WERI-Rb-1 (cell line): ENCODE data around the gene SEC24D.
"Not testable (repeated sequence)": the region's sequence is repeated elsewhere in the genome, so short reads cannot be mapped to it uniquely, and the experiment has no call there.

Experiments used
- DNase-seq: peaks from one replicate; pipeline ENCODE4 v3.0.0-alpha.2; 2020
- H3K27ac ChIP-seq: fragments of 250-450 bp; sonication (Bioruptor Pico); 2 replicates; pipeline ENCODE4 v1.5.1; 2020; ENCODE audit warnings: mild to moderate bottlenecking, moderate library complexity
- H3K27me3 ChIP-seq: fragments of 250-450 bp; sonication (Bioruptor Pico); 2 replicates; pipeline ENCODE4 v1.5.1; 2021; ENCODE audit warnings: mild to moderate bottlenecking, low read depth, moderate library complexity; ENCODE audit not compliant: insufficient read depth, severe bottlenecking
- H3K36me3 ChIP-seq: fragments of 250-450 bp; sonication (Bioruptor Pico); 2 replicates; pipeline ENCODE4 v1.5.1; 2020; ENCODE audit warnings: mild to moderate bottlenecking, moderate library complexity
- H3K4me3 ChIP-seq: 2 replicates; pipeline ENCODE4 v1.5.1; 2011; ENCODE audit warnings: low read depth, mild to moderate bottlenecking, control low read depth, low read length
- H3K9me3 ChIP-seq: fragments of 250-450 bp; sonication (Bioruptor Pico); 2 replicates; pipeline ENCODE4 v1.5.1; 2021; ENCODE audit warnings: mild to moderate bottlenecking, moderate library complexity; ENCODE audit not compliant: severe bottlenecking
- TF ChIP-seq, protein P1 (sequence below): IDR thresholded peaks from 2 replicates; pipeline ENCODE4 v1.5.1; 2011; ENCODE audit warnings: low read depth, mild to moderate bottlenecking, control low read depth, inconsistent platforms, low read length

Gene SEC24D, protein sequence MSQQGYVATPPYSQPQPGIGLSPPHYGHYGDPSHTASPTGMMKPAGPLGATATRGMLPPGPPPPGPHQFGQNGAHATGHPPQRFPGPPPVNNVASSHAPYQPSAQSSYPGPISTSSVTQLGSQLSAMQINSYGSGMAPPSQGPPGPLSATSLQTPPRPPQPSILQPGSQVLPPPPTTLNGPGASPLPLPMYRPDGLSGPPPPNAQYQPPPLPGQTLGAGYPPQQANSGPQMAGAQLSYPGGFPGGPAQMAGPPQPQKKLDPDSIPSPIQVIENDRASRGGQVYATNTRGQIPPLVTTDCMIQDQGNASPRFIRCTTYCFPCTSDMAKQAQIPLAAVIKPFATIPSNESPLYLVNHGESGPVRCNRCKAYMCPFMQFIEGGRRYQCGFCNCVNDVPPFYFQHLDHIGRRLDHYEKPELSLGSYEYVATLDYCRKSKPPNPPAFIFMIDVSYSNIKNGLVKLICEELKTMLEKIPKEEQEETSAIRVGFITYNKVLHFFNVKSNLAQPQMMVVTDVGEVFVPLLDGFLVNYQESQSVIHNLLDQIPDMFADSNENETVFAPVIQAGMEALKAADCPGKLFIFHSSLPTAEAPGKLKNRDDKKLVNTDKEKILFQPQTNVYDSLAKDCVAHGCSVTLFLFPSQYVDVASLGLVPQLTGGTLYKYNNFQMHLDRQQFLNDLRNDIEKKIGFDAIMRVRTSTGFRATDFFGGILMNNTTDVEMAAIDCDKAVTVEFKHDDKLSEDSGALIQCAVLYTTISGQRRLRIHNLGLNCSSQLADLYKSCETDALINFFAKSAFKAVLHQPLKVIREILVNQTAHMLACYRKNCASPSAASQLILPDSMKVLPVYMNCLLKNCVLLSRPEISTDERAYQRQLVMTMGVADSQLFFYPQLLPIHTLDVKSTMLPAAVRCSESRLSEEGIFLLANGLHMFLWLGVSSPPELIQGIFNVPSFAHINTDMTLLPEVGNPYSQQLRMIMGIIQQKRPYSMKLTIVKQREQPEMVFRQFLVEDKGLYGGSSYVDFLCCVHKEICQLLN

GRCh38 chr4:118835571-118836300, at the start of gene SEC24D:
Gene SEC24D, minus strand, starts transcription at chr4:118836126. Its CDS starts 2,430 bp downstream, at chr4:118833696.
- Histone ChIP-seq H3K27me3 (no peaks in the 10 kb centered on the region), H3K27ac (peak within 1 kb of the TSS; percentile 65), H3K9me3 (no peaks in the 10 kb centered on the region), H3K36me3 (peaks cover 19% of the 10 kb centered on the region), H3K4me3 (peak within 1 kb of the TSS; percentile 79)
- TF ChIP-seq, protein P1, sequence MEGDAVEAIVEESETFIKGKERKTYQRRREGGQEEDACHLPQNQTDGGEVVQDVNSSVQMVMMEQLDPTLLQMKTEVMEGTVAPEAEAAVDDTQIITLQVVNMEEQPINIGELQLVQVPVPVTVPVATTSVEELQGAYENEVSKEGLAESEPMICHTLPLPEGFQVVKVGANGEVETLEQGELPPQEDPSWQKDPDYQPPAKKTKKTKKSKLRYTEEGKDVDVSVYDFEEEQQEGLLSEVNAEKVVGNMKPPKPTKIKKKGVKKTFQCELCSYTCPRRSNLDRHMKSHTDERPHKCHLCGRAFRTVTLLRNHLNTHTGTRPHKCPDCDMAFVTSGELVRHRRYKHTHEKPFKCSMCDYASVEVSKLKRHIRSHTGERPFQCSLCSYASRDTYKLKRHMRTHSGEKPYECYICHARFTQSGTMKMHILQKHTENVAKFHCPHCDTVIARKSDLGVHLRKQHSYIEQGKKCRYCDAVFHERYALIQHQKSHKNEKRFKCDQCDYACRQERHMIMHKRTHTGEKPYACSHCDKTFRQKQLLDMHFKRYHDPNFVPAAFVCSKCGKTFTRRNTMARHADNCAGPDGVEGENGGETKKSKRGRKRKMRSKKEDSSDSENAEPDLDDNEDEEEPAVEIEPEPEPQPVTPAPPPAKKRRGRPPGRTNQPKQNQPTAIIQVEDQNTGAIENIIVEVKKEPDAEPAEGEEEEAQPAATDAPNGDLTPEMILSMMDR, result no peak
- peak; percentile 91 for DNase-seq

- TF ChIP-seq, protein P1, result no peak
- no peak for DNase-seq
- H3K9me3 ChIP-seq, result no peaks in the 10 kb centered on the region
Observed at GRCh38 chr4:118884716-118885115, 48.8 kb upstream of the SEC24D start.

DNA sequence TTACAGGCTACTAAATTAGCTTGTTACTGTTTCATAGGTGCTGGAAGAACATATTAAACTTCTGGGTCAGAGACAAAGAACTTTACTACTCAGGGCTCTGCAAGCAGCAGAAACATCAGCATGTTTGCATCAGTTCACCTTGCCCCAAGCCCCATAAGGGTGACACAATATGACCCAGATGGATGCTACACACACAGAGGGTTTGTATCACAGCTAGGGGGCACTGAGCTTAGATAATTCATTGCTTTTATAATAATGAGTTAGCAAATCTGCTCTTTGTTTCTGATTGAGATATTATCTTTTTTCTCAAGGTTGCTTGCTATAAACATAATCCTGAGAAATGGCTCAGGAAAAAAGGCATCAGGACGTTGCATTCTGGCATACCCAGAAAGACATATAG, 47.9 kb upstream of the SEC24D start:
- TF ChIP-seq, protein P1, result peak; percentile 20; the same call in 1 of the 2 replicates
- no peak overlapping the region for H3K4me3 ChIP-seq
- no peaks in the 10 kb centered on the region for H3K36me3 ChIP-seq
- no peaks in the 10 kb centered on the region for H3K27me3 ChIP-seq
- DNase-seq, result no peak
- no peak overlapping the region for H3K27ac ChIP-seq
- H3K9me3 ChIP-seq, result no peaks in the 10 kb centered on the region

More at GRCh38 chr4:118884716-118885115, 48.8 kb upstream of the SEC24D start:
- no peak overlapping the region for H3K27ac ChIP-seq
- no peak overlapping the region for H3K4me3 ChIP-seq
- H3K27me3 ChIP-seq, result no peaks in the 10 kb centered on the region
- no peaks in the 10 kb centered on the region for H3K36me3 ChIP-seq

DNA sequence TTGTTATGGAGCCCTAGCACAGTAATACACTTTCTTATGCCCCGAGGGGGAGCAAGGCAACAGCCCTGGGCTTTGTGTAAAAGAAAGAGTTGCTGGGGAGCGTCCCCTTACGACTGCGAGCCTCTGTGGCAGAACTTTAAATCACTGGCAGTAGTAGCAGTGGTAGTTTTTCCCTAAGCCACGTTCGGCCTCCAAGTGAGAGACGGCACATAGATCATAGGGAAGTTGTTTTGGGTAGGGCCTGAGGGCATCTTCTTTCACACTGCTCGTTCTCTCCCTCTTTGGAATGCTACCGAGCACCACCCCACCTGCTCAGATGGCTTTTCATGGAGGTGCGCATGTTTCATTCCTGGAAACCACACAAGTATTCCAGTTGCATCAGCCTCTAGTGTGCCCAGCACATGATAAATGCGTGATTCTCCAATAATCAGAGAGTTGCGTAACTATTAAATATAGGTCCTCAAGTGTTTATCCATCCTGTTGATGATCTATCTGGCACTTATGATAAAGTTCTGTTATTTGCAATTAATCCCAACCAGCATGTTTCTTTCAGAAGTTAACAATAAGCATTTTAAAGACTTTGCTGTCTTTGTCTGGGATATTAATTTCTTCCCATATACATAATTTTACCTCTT, 45.7 kb upstream of the SEC24D start:
- Histone ChIP-seq H3K4me3 (no peak overlapping the region), H3K9me3 (peaks cover 9% of the 10 kb centered on the region), H3K27me3 (no peaks in the 10 kb centered on the region), H3K27ac (no peak overlapping the region), H3K36me3 (no peaks in the 10 kb centered on the region)
- TF ChIP-seq, protein P1, result no peak
- DNase-seq, result no peak

- H3K36me3 ChIP-seq, result no peaks in the 10 kb centered on the region
- H3K4me3 ChIP-seq, result no peak overlapping the region
- H3K9me3 ChIP-seq, result peaks cover 9% of the 10 kb centered on the region
- H3K27ac ChIP-seq, result no peak overlapping the region
- no peaks in the 10 kb centered on the region for H3K27me3 ChIP-seq
- DNase-seq, result no peak
- TF ChIP-seq, protein P1, result no peak
Observed at GRCh38 chr4:118879409-118879808, 43.5 kb upstream of the SEC24D start.

GRCh38 chr4:118878507-118878906, 42.6 kb upstream of the SEC24D start:
- not testable (repeated sequence) for DNase-seq, H3K27ac ChIP-seq, H3K9me3 ChIP-seq, H3K27me3 ChIP-seq, H3K4me3 ChIP-seq, H3K36me3 ChIP-seq
